Mucosa of gallbladder (tissue), 1 donor: Measurements from ENCODE around the gene EPB41L1. TPM values are rescaled to one million over a fixed set of nuclear protein-coding genes. Genes with fewer than 3 reads are reported as not detected.

Experiments
- DNase-seq: peaks from one replicate; pipeline ENCODE4 v3.0.0-alpha.2; 2020; ENCODE audit warnings: low spot score
- total RNA-seq: library from RNA; stranded (reverse); gene quantifications from one replicate; pipeline ENCODE4 v1.2.1, GENCODE V29; 2021
- donor health status: DM: no; HTN: no; CAD: no.

The EPB41L1 gene
- total RNA-seq, 1 donor from 2014 or later: 136 TPM

- no peak for DNase-seq
Observed at GRCh38 chr20:36219671-36220220, 65.2 kb downstream of the EPB41L1 start.

- DNase-seq: no peak
Observed at GRCh38 chr20:36225666-36226065, 71.1 kb downstream of the EPB41L1 start.

GRCh38 chr20:36228770-36229169 lies 74.2 kb downstream of the EPB41L1 start:
- no peak for DNase-seq

GRCh38 chr20:36230019-36230418 lies 75.5 kb downstream of the EPB41L1 start:
- DNase-seq: no peak

- DNase-seq: no peak
Observed at GRCh38 chr20:36231331-36231730, 76.8 kb downstream of the EPB41L1 start.

GRCh38 chr20:36234771-36235320 lies 80.3 kb downstream of the EPB41L1 start:
- DNase-seq: no peak

- DNase-seq: peak; percentile 74
Observed at GRCh38 chr20:36235892-36236785, 81.6 kb downstream of the EPB41L1 start, which contains the start of gene AAR2. AAR2 (plus strand) TSS chr20:36236478; CDS start chr20:36239869, 3,391 bp downstream.

GRCh38 chr20:36236786-36237121 lies 82.2 kb downstream of the EPB41L1 start:
- DNase-seq: no peak

GRCh38 chr20:36237477-36237876 lies 82.9 kb downstream of the EPB41L1 start:
- no peak for DNase-seq

GRCh38 chr20:36238153-36238552 lies 83.6 kb downstream of the EPB41L1 start:
- DNase-seq: no peak

GRCh38 chr20:36238760-36239159 lies 84.2 kb downstream of the EPB41L1 start:
- no peak for DNase-seq

- no peak for DNase-seq
Observed at GRCh38 chr20:36240076-36240475, 85.5 kb downstream of the EPB41L1 start.

- DNase-seq: no peak
Observed at GRCh38 chr20:36241678-36242077, 87.1 kb downstream of the EPB41L1 start.

GRCh38 chr20:36243726-36244125 lies 89.2 kb downstream of the EPB41L1 start:
- DNase-seq: no peak

- no peak for DNase-seq
Observed at GRCh38 chr20:36246401-36246800, 91.9 kb downstream of the EPB41L1 start.

- no peak for DNase-seq
Observed at GRCh38 chr20:36248836-36249235, 94.3 kb downstream of the EPB41L1 start.

GRCh38 chr20:36249450-36249849 lies 94.9 kb downstream of the EPB41L1 start:
- no peak for DNase-seq

- DNase-seq: no peak
Observed at GRCh38 chr20:36251426-36251825, 96.9 kb downstream of the EPB41L1 start.

- no peak for DNase-seq
Observed at GRCh38 chr20:36252511-36252910, 98.0 kb downstream of the EPB41L1 start.

GRCh38 chr20:36253036-36253435 lies 98.5 kb downstream of the EPB41L1 start:
- DNase-seq: no peak

- DNase-seq: no peak
Observed at GRCh38 chr20:36254076-36254475, 99.5 kb downstream of the EPB41L1 start.

- DNase-seq: no peak
Observed at GRCh38 chr20:36255445-36255844, 100.9 kb downstream of the EPB41L1 start.
